Liver (tissue), 9 donors: ENCODE results near the gene TCF7L1. TPM values are rescaled to one million over a fixed set of nuclear protein-coding genes. Genes with fewer than 3 reads are reported as not detected.

Experiments
- DNase-seq: peaks from one replicate; pipeline ENCODE4 v3.0.0-alpha.2; 2017; ENCODE audit warnings: low spot score
- H3K27ac ChIP-seq, 2 donors: one replicate each; pipeline ENCODE4 v1.7.0; 2013; ENCODE audit warnings: inconsistent platforms in 2 of 2, low read length in 2 of 2, control low read depth in 1 of 2, low read depth in 1 of 2, mild to moderate bottlenecking in 1 of 2
- H3K27me3 ChIP-seq, 4 donors: one replicate each; pipeline versions ENCODE4 v1.6.1 to v1.7.0; 2013; ENCODE audit warnings: low read length in 3 of 4, inconsistent platforms in 1 of 4, mild to moderate bottlenecking in 1 of 4, moderate library complexity in 1 of 4; ENCODE audit not compliant: control insufficient read depth in 4 of 4, insufficient read depth in 4 of 4
- H3K36me3 ChIP-seq, 4 donors: one replicate each; pipeline versions ENCODE4 v1.6.1 to v1.7.0; 2013; ENCODE audit warnings: low read length in 3 of 4, mild to moderate bottlenecking in 3 of 4, low read depth in 1 of 4, moderate library complexity in 1 of 4; ENCODE audit not compliant: control insufficient read depth in 4 of 4, insufficient read depth in 3 of 4
- H3K4me1 ChIP-seq, 4 donors: one replicate each; pipeline versions ENCODE4 v1.6.1 to v1.7.0; 2013; ENCODE audit warnings: low read length in 3 of 4, mild to moderate bottlenecking in 3 of 4, moderate library complexity in 1 of 4; ENCODE audit not compliant: control insufficient read depth in 4 of 4, insufficient read depth in 4 of 4
- H3K4me3 ChIP-seq, 3 donors: one replicate each; pipeline versions ENCODE4 v1.6.1 to v1.7.0; 2013; ENCODE audit warnings: low read length in 3 of 3, control low read depth in 1 of 3, low read depth in 1 of 3, mild to moderate bottlenecking in 1 of 3
- H3K9ac ChIP-seq, 2 donors: one replicate each; pipeline ENCODE4 v1.7.0; 2013; ENCODE audit warnings: low read length in 2 of 2, mild to moderate bottlenecking in 2 of 2, moderate library complexity in 2 of 2, control low read depth in 1 of 2, low read depth in 1 of 2
- H3K9me3 ChIP-seq, 4 donors: one replicate each; pipeline versions ENCODE4 v1.6.1 to v1.7.0; 2013; ENCODE audit warnings: low read length in 3 of 4; ENCODE audit not compliant: control insufficient read depth in 4 of 4
- ATF3 ChIP-seq: IDR thresholded peaks from 2 replicates; pipeline ENCODE4 v1.6.1; 2016; ENCODE audit warnings: antibody characterized with exemption
- EGR1 ChIP-seq, 2 donors: IDR thresholded peaks; 2 replicates each; pipeline ENCODE4 v1.6.1; 2016 to 2018; ENCODE audit warnings: antibody characterized with exemption in 2 of 2, low read depth in 2 of 2
- FOXA1 ChIP-seq: IDR thresholded peaks from 2 replicates; pipeline ENCODE4 v1.6.1; 2016; ENCODE audit warnings: antibody characterized with exemption
- FOXA2 ChIP-seq: IDR thresholded peaks from 2 replicates; pipeline ENCODE4 v1.6.1; 2016; ENCODE audit warnings: antibody characterized with exemption
- GABPA ChIP-seq, 2 donors: IDR thresholded peaks in 1 of 2; conservative IDR thresholded peaks in 1 of 2; 2 replicates each; pipeline ENCODE4 v1.6.1; 2016; ENCODE audit warnings: antibody characterized with exemption in 2 of 2, mild to moderate bottlenecking in 1 of 2, moderate library complexity in 1 of 2
- HNF4A ChIP-seq, 2 donors: conservative IDR thresholded peaks; 2 replicates each; pipeline ENCODE4 v1.6.1; 2016; ENCODE audit warnings: antibody characterized with exemption in 2 of 2, mild to moderate bottlenecking in 2 of 2
- HNF4G ChIP-seq: IDR thresholded peaks from 2 replicates; pipeline ENCODE4 v1.6.1; 2016; ENCODE audit warnings: antibody characterized with exemption
- JUND ChIP-seq, 2 donors: IDR thresholded peaks; 2 replicates each; pipeline ENCODE4 v1.6.1; 2016; ENCODE audit warnings: antibody characterized with exemption in 2 of 2
- MAX ChIP-seq: IDR thresholded peaks from 2 replicates; pipeline ENCODE4 v1.6.1; 2016; ENCODE audit warnings: antibody characterized with exemption
- NR2F2 ChIP-seq: IDR thresholded peaks from 2 replicates; pipeline ENCODE4 v1.6.1; 2016; ENCODE audit warnings: antibody characterized with exemption
- RAD21 ChIP-seq, 2 donors: IDR thresholded peaks; 2 replicates each; pipeline ENCODE4 v1.6.1; 2016; ENCODE audit warnings: antibody characterized with exemption in 2 of 2, mild to moderate bottlenecking in 2 of 2
- REST ChIP-seq: IDR thresholded peaks from 2 replicates; pipeline ENCODE4 v1.6.1; 2016; ENCODE audit warnings: antibody characterized with exemption, mild to moderate bottlenecking
- RXRA ChIP-seq, 2 donors: IDR thresholded peaks; 2 replicates each; pipeline ENCODE4 v1.6.1; 2017 to 2018; ENCODE audit warnings: antibody characterized with exemption in 2 of 2, mild to moderate bottlenecking in 1 of 2
- SP1 ChIP-seq: IDR thresholded peaks from 2 replicates; pipeline ENCODE4 v1.6.1; 2018; ENCODE audit warnings: antibody characterized with exemption, mild to moderate bottlenecking
- TAF1 ChIP-seq: conservative IDR thresholded peaks from 2 replicates; pipeline ENCODE4 v1.6.1; 2016; ENCODE audit warnings: antibody characterized with exemption, mild to moderate bottlenecking
- YY1 ChIP-seq: IDR thresholded peaks from 2 replicates; pipeline ENCODE4 v1.6.1; 2016; ENCODE audit warnings: antibody characterized with exemption, mild to moderate bottlenecking
- WGBS: extraction: QIAGEN DNeasy Blood & Tissue Kit; methylation state at CpG from one replicate; pipeline ENCODE4 v1.1.7; 2013; 5-methylcytosine and 5-hydroxymethylcytosine counted together
- polyA plus RNA-seq, 2 donors: library from polyadenylated mRNA; stranded (reverse) in 1 of 2; unstranded in 1 of 2; fragments of 200-250 nt in 1 of 2; fragments of >200 nt in 1 of 2; fragmentation: Nextera tagmentation in 1 of 2; extraction: Ambion mirVana in 1 of 2; gene quantifications; one replicate each; pipeline versions ENCODE4 v1.2.1 to v1.2.3, GENCODE V29; 2013 to 2015
- total RNA-seq, 2 donors: library from RNA; depleted of rRNA; stranded (reverse); fragments of >200 nt; gene quantifications; one replicate each; pipeline ENCODE4 v1.2.3, GENCODE V29; 2014
- TF ChIP-seq, protein P1 (sequence below): IDR thresholded peaks from 2 replicates; pipeline ENCODE4 v1.6.1; 2016; ENCODE audit warnings: antibody characterized with exemption
- TF ChIP-seq, protein P2 (sequence below): fragments of 150-350 bp; IDR thresholded peaks from 2 replicates; pipeline ENCODE4 v1.5.1; 2017; ENCODE audit warnings: improper control_type of control experiment, low read depth, low read length; ENCODE audit not compliant: missing input control
- donor health status: healthy.
- donor health status: healthy.
- donor health status: healthy.
- donor health status: healthy.
- donor health status: healthy.

The TCF7L1 gene
- total and polyA plus RNA-seq, 4 donors: 1.6 to 6.0 (median 4.8) TPM

DNA sequence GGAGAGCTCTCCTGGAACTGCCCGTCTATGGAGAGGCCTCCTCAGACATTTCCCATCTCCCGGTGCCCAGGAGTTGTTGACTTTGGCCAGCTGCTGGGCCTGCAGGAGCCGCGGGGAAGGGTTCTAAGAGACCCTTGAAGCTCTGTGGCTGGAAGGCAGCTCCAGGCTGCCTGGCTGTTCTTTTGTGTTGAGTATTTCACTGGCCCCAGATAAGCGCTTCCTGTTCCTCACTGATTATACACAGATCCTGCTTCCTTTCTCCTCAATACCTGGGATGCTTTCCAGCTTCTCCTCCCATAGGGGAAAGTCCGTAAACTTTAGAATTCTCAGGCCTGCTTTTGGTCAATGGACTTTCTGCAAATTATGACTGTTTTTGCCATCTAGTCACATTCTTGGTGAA lies 136.8 kb downstream of the TCF7L1 start (continued):
- TF ChIP-seq GABPA (IDR thresholded peaks at IDR 0.05 in 1 of 2, conservative IDR thresholded peaks at IDR 0.05 in 1 of 2) (peak in 1 of 2 donors; percentile 51), ATF3 (no peak), JUND (IDR thresholded peaks at IDR 0.05) (no peak), SP1 (peak; percentile 50), FOXA1 (no peak), MAX (peak; percentile 49), YY1 (peak; percentile 30)

- Histone ChIP-seq H3K27ac (no peak overlapping the region), H3K36me3 (no peaks in the 10 kb centered on the region), H3K4me1 (peaks cover 7 to 22% (median 14%) of the 10 kb centered on the region in 4 donors), H3K27me3 (no peaks in the 10 kb centered on the region), H3K9me3 (no peaks in the 10 kb centered on the region), H3K9ac (no peak overlapping the region), H3K4me3 (no peak overlapping the region)
- no peak for TF ChIP-seq GABPA (IDR thresholded peaks at IDR 0.05 in 1 of 2, conservative IDR thresholded peaks at IDR 0.05 in 1 of 2)
- no peak for TF ChIP-seq HNF4A (conservative IDR thresholded peaks at IDR 0.05)
- TF ChIP-seq NR2F2: no peak
- TF ChIP-seq REST: no peak
- no peak for TF ChIP-seq SP1
- TF ChIP-seq RXRA (IDR thresholded peaks at IDR 0.05): no peak
- TF ChIP-seq RAD21 (IDR thresholded peaks at IDR 0.05): no peak
- no peak for TF ChIP-seq FOXA1
- TF ChIP-seq FOXA2: no peak
- TF ChIP-seq, protein P1, sequence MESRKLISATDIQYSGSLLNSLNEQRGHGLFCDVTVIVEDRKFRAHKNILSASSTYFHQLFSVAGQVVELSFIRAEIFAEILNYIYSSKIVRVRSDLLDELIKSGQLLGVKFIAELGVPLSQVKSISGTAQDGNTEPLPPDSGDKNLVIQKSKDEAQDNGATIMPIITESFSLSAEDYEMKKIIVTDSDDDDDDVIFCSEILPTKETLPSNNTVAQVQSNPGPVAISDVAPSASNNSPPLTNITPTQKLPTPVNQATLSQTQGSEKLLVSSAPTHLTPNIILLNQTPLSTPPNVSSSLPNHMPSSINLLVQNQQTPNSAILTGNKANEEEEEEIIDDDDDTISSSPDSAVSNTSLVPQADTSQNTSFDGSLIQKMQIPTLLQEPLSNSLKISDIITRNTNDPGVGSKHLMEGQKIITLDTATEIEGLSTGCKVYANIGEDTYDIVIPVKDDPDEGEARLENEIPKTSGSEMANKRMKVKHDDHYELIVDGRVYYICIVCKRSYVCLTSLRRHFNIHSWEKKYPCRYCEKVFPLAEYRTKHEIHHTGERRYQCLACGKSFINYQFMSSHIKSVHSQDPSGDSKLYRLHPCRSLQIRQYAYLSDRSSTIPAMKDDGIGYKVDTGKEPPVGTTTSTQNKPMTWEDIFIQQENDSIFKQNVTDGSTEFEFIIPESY: no peak
- TF ChIP-seq YY1: no peak
- no peak for TF ChIP-seq EGR1 (IDR thresholded peaks at IDR 0.05; ENCODE audit: low read depth in 2 of 2)
- TF ChIP-seq, protein P2, sequence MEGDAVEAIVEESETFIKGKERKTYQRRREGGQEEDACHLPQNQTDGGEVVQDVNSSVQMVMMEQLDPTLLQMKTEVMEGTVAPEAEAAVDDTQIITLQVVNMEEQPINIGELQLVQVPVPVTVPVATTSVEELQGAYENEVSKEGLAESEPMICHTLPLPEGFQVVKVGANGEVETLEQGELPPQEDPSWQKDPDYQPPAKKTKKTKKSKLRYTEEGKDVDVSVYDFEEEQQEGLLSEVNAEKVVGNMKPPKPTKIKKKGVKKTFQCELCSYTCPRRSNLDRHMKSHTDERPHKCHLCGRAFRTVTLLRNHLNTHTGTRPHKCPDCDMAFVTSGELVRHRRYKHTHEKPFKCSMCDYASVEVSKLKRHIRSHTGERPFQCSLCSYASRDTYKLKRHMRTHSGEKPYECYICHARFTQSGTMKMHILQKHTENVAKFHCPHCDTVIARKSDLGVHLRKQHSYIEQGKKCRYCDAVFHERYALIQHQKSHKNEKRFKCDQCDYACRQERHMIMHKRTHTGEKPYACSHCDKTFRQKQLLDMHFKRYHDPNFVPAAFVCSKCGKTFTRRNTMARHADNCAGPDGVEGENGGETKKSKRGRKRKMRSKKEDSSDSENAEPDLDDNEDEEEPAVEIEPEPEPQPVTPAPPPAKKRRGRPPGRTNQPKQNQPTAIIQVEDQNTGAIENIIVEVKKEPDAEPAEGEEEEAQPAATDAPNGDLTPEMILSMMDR: no peak
- no peak for TF ChIP-seq JUND (IDR thresholded peaks at IDR 0.05)
- TF ChIP-seq ATF3: no peak
- no peak for TF ChIP-seq MAX
- TF ChIP-seq HNF4G: no peak
- TF ChIP-seq TAF1: no peak
- DNase-seq: no peak
- WGBS: 89% methylated on average over 6 of the region's 6 CpGs
Observed at GRCh38 chr2:85272357-85272756, 139.2 kb downstream of the TCF7L1 start.
